Small intestine (tissue), 7 donors: ENCODE measurements around the gene GPR152. TPM values are rescaled to one million over a fixed set of nuclear protein-coding genes. Genes with fewer than 3 reads are reported as not detected.
A peak's percentile ranks its signal among the peaks of the same experiment; 100 is the strongest.
"Not testable (repeated sequence)": the region's sequence is repeated elsewhere in the genome, so short reads cannot be mapped to it uniquely, and the experiment has no call there.

Source experiments
- DNase-seq, 2 donors: peaks; one replicate each; pipeline versions ENCODE4 v3.0.0 to v3.0.0-alpha.2; 2013
- FAIRE-seq: peaks from 2 replicates; lab custom pipeline; 2012; peaks lifted over from hg19 to GRCh38; lab: Jason Lieb, UNC
- H3K27ac ChIP-seq, 3 donors: one replicate each; pipeline ENCODE4 v1.5.1; 2013; ENCODE audit warnings: low read length in 2 of 3, mild to moderate bottlenecking in 2 of 3, control low read depth in 1 of 3, inconsistent platforms in 1 of 3, low read depth in 1 of 3, moderate library complexity in 1 of 3
- H3K27me3 ChIP-seq, 3 donors: one replicate each; pipeline ENCODE4 v1.6.1; 2013; ENCODE audit warnings: low read length in 3 of 3, inconsistent platforms in 1 of 3; ENCODE audit not compliant: control insufficient read depth in 3 of 3, insufficient read depth in 3 of 3
- H3K36me3 ChIP-seq, 3 donors: one replicate each; pipeline ENCODE4 v1.6.1; 2013; ENCODE audit warnings: low read length in 3 of 3, inconsistent platforms in 1 of 3, low read depth in 1 of 3, mild to moderate bottlenecking in 1 of 3, moderate library complexity in 1 of 3; ENCODE audit not compliant: control insufficient read depth in 3 of 3, insufficient read depth in 2 of 3
- H3K4me1 ChIP-seq, 3 donors: one replicate each; pipeline ENCODE4 v1.6.1; 2013; ENCODE audit warnings: low read length in 2 of 3, inconsistent platforms in 1 of 3, low read depth in 1 of 3, mild to moderate bottlenecking in 1 of 3, moderate library complexity in 1 of 3; ENCODE audit not compliant: control insufficient read depth in 3 of 3, insufficient read depth in 2 of 3
- H3K4me3 ChIP-seq, 3 donors: one replicate each; pipeline ENCODE4 v1.5.1; 2013; ENCODE audit warnings: low read length in 3 of 3, control low read depth in 1 of 3, inconsistent platforms in 1 of 3, low read depth in 1 of 3, mild to moderate bottlenecking in 1 of 3, moderate library complexity in 1 of 3
- H3K9me3 ChIP-seq, 2 donors: one replicate each; pipeline ENCODE4 v1.6.1; 2013; ENCODE audit warnings: low read depth in 1 of 2, low read length in 1 of 2; ENCODE audit not compliant: control insufficient read depth in 2 of 2, insufficient read depth in 1 of 2
- WGBS, 3 donors: extraction: QIAGEN DNeasy Blood & Tissue Kit; methylation state at CpG; one replicate each; pipeline ENCODE4 v1.1.7; 2013; 5-methylcytosine and 5-hydroxymethylcytosine counted together
- polyA plus RNA-seq, 4 donors: library from polyadenylated mRNA; stranded (reverse) in 3 of 4; unstranded in 1 of 4; fragments of 200-250 nt in 3 of 4; fragments of 120-200 nt in 1 of 4; gene quantifications; one replicate each; pipeline versions ENCODE4 v1.2.1 to v1.2.3, GENCODE V29; 2013
- donor health status: healthy with polysubstance abuse.
- donor health status: control.
- donor health status: control.
- donor health status: Bipolar disorder and iron deficiency.
- donor health status: healthy.

GPR152 gene
- polyA plus RNA-seq, 4 donors = 0.04 TPM; not detected in 3

GRCh38 chr11:67482827-67483798 is 30.6 kb upstream of the GPR152 start, which contains the start of gene AIP:
TSS of gene AIP (plus strand) at chr11:67483026. CDS start at chr11:67483159, 133 bp downstream.
- Histone ChIP-seq H3K27me3 (no peaks in the 10 kb centered on the region), H3K4me1 (peaks cover 2 to 13% (median 2%) of the 10 kb centered on the region in 3 donors), H3K36me3 (peaks cover 0 to 28% (median 0%) of the 10 kb centered on the region in 3 donors), H3K4me3 (peak within 1 kb of the TSS; percentile 36 to 65 (median 50)), H3K27ac (peak within 1 kb of the TSS; percentile 44 to 85 (median 69)), H3K9me3 (peaks cover 0 to 6% of the 10 kb centered on the region in 2 donors)
- FAIRE-seq (no peak), DNase-seq (peak; percentile 99)
- WGBS, 3 donors = 9 to 10% (median 10%) methylated on average over 60 of the region's 60 CpGs

GRCh38 chr11:67482275-67482826 is 29.8 kb upstream of the GPR152 start:
- peaks cover 0 to 21% (median 0%) of the 10 kb centered on the region in 3 donors for H3K36me3 ChIP-seq
- peaks cover 0 to 6% of the 10 kb centered on the region in 2 donors for H3K9me3 ChIP-seq
- H3K4me1 ChIP-seq = peaks cover 2 to 13% (median 2%) of the 10 kb centered on the region in 3 donors
- DNase-seq (no peak), FAIRE-seq (no peak)
- no peaks in the 10 kb centered on the region for H3K27me3 ChIP-seq
- peak overlapping the region; percentile 44 to 85 (median 69) for H3K27ac ChIP-seq
- peak overlapping the region; percentile 28 to 65 (median 50) for H3K4me3 ChIP-seq
- 18 to 31% (median 24%) methylated on average over 19 of the region's 19 CpGs for WGBS, 3 donors

GRCh38 chr11:67477344-67478050 is 25.0 kb upstream of the GPR152 start:
- H3K27me3 ChIP-seq, H3K4me1 ChIP-seq, FAIRE-seq, H3K9me3 ChIP-seq, DNase-seq, H3K27ac ChIP-seq, H3K36me3 ChIP-seq, H3K4me3 ChIP-seq: not testable (repeated sequence)
- 79 to 84% (median 80%) methylated on average over 12 to 14 of the region's 16 CpGs for WGBS, 3 donors

GRCh38 chr11:67476692-67477091 is 24.2 kb upstream of the GPR152 start:
- not testable (repeated sequence) for FAIRE-seq, H3K36me3 ChIP-seq, H3K4me1 ChIP-seq, H3K9me3 ChIP-seq, DNase-seq, H3K4me3 ChIP-seq, H3K27me3 ChIP-seq, H3K27ac ChIP-seq
- 64 to 75% (median 72%) methylated on average over 10 of the region's 10 CpGs for WGBS, 3 donors

- H3K4me1 ChIP-seq = peaks cover 0 to 11% (median 0%) of the 10 kb centered on the region in 3 donors
- no peaks in the 10 kb centered on the region for H3K27me3 ChIP-seq
- H3K27ac ChIP-seq = no peak overlapping the region
- WGBS, 3 donors = 75 to 86% (median 85%) methylated on average over 7 of the region's 7 CpGs
- no peak for FAIRE-seq
- DNase-seq = no peak
- peaks cover 0 to 3% of the 10 kb centered on the region in 2 donors for H3K9me3 ChIP-seq
- no peak overlapping the region for H3K4me3 ChIP-seq
- no peaks in the 10 kb centered on the region for H3K36me3 ChIP-seq
Observed at GRCh38 chr11:67472882-67473281, 20.4 kb upstream of the GPR152 start.

- Histone ChIP-seq H3K27me3 (no peaks in the 10 kb centered on the region), H3K27ac (no peak overlapping the region), H3K9me3 (no peaks in the 10 kb centered on the region), H3K4me1 (peaks cover 0 to 27% (median 4%) of the 10 kb centered on the region in 3 donors), H3K4me3 (no peak overlapping the region), H3K36me3 (peaks cover 0 to 15% (median 0%) of the 10 kb centered on the region in 3 donors)
- DNase-seq = peak in 1 of 2 donors; percentile 24
- FAIRE-seq = no peak
- WGBS, 3 donors = 63 to 75% (median 66%) methylated on average over 8 of the region's 8 CpGs
Observed at GRCh38 chr11:67470337-67471002, 17.9 kb upstream of the GPR152 start.

- no peak for FAIRE-seq
- no peaks in the 10 kb centered on the region for H3K27me3 ChIP-seq
- H3K27ac ChIP-seq = peak overlapping the region; percentile 75 to 96 (median 80)
- peaks cover 0 to 32% (median 7%) of the 10 kb centered on the region in 3 donors for H3K4me1 ChIP-seq
- 6 to 13% (median 10%) methylated on average over 9 of the region's 9 CpGs for WGBS, 3 donors
- no peak for DNase-seq
- H3K9me3 ChIP-seq = no peaks in the 10 kb centered on the region
- peak overlapping the region; percentile 43 to 84 (median 81) for H3K4me3 ChIP-seq
- peaks cover 0 to 21% (median 0%) of the 10 kb centered on the region in 3 donors for H3K36me3 ChIP-seq
Observed at GRCh38 chr11:67469508-67469811, 16.9 kb upstream of the GPR152 start.
